Ureter (tissue), 1 donor: ENCODE measurements around the gene IL1RAPL1. TPM values are rescaled to one million over a fixed set of nuclear protein-coding genes. Genes with fewer than 3 reads are reported as not detected.

Experiments
- DNase-seq: peaks from one replicate; pipeline ENCODE4 v3.0.0-alpha.2; 2020; ENCODE audit warnings: low spot score
- total RNA-seq: library from RNA; stranded (reverse); gene quantifications from one replicate; pipeline ENCODE4 v1.2.4, GENCODE V29; 2023
- donor health status: DM: yes; HTN: yes; CAD: no.

The IL1RAPL1 gene
- total RNA-seq, 1 donor from 2014 or later = 0.49 TPM

GRCh38 chrX:28969126-28969525 lies 381.9 kb downstream of the IL1RAPL1 start:
- no peak for DNase-seq

- DNase-seq = no peak
These were observed 392.6 kb downstream of the IL1RAPL1 start for GRCh38 chrX:28979877-28980276.

- DNase-seq = no peak
These were observed 394.7 kb downstream of the IL1RAPL1 start for GRCh38 chrX:28981952-28982351.

- no peak for DNase-seq
These were observed 401.0 kb downstream of the IL1RAPL1 start for GRCh38 chrX:28988246-28988645.

- no peak for DNase-seq
These were observed 410.6 kb downstream of the IL1RAPL1 start for GRCh38 chrX:28997706-28998463.

- DNase-seq = no peak
These were observed 411.4 kb downstream of the IL1RAPL1 start for GRCh38 chrX:28998609-28999135.

- no peak for DNase-seq
These were observed 425.6 kb downstream of the IL1RAPL1 start for GRCh38 chrX:29012867-29013266.

- DNase-seq = no peak
These were observed 436.0 kb downstream of the IL1RAPL1 start for GRCh38 chrX:29023207-29023606.

- DNase-seq = no peak
These were observed 437.6 kb downstream of the IL1RAPL1 start for GRCh38 chrX:29024871-29025270.

GRCh38 chrX:29039501-29039900 lies 452.3 kb downstream of the IL1RAPL1 start:
- DNase-seq = no peak

- DNase-seq = no peak
These were observed 452.9 kb downstream of the IL1RAPL1 start for GRCh38 chrX:29040160-29040559.

GRCh38 chrX:29042341-29042740 lies 455.1 kb downstream of the IL1RAPL1 start:
- DNase-seq = no peak

- DNase-seq = no peak
These were observed 456.5 kb downstream of the IL1RAPL1 start for GRCh38 chrX:29043746-29044145.

GRCh38 chrX:29044423-29045184 lies 457.4 kb downstream of the IL1RAPL1 start:
- no peak for DNase-seq

GRCh38 chrX:29065477-29065876 lies 478.2 kb downstream of the IL1RAPL1 start:
- no peak for DNase-seq

GRCh38 chrX:29066516-29066915 lies 479.3 kb downstream of the IL1RAPL1 start:
- DNase-seq = no peak

- no peak for DNase-seq
These were observed 480.1 kb downstream of the IL1RAPL1 start for GRCh38 chrX:29067351-29067750.

- DNase-seq = no peak
These were observed 484.5 kb downstream of the IL1RAPL1 start for GRCh38 chrX:29071525-29072320.

- DNase-seq = no peak
These were observed 495.3 kb downstream of the IL1RAPL1 start for GRCh38 chrX:29082558-29082957.

GRCh38 chrX:29083823-29084222 lies 496.6 kb downstream of the IL1RAPL1 start:
- no peak for DNase-seq

GRCh38 chrX:29090811-29091210 lies 503.6 kb downstream of the IL1RAPL1 start:
- DNase-seq = no peak

- DNase-seq = no peak
These were observed 520.0 kb downstream of the IL1RAPL1 start for GRCh38 chrX:29107231-29107630.
